GM23338 (cell line): ENCODE data around the gene NDUFB2. TPM values are rescaled to one million over a fixed set of nuclear protein-coding genes. Genes with fewer than 3 reads are reported as not detected.

Source experiments
- ATAC-seq: fragments of 200-7000 bp; cut with Tn5 transposase; 3 replicates; pipeline ENCODE4 v1.9.1; 2020
- DNase-seq: peaks from one replicate; pipeline ENCODE4 v3.0.0-alpha.2; 2015; ENCODE audit warnings: low spot score
- H2AFZ ChIP-seq: fragments of 200-600 bp; sonication (generic); 2 replicates; pipeline ENCODE4 v1.8.0; 2016; ENCODE audit warnings: antibody characterized with exemption, mild to moderate bottlenecking, moderate library complexity
- H3F3A ChIP-seq: fragments of 200-600 bp; sonication (generic); replicated peaks from 2 replicates; pipeline ENCODE4 v1.8.0; 2017; ENCODE audit warnings: antibody characterized with exemption, mixed run types, low read depth
- H3K27ac ChIP-seq: fragments of 200-600 bp; sonication (generic); 2 replicates; pipeline ENCODE4 v1.6.1; 2016; ENCODE audit warnings: low read depth
- H3K27me3 ChIP-seq: fragments of 200-600 bp; sonication (generic); 2 replicates; pipeline ENCODE4 v1.8.0; 2016; ENCODE audit warnings: mild to moderate bottlenecking, mixed run types, moderate library complexity; ENCODE audit not compliant: insufficient read depth
- H3K36me3 ChIP-seq: fragments of 200-600 bp; sonication (generic); 2 replicates; pipeline ENCODE4 v1.8.0; 2016; ENCODE audit warnings: mild to moderate bottlenecking; ENCODE audit not compliant: insufficient read depth
- H3K4me1 ChIP-seq: fragments of 200-600 bp; sonication (generic); 2 replicates; pipeline ENCODE4 v1.8.0; 2016; ENCODE audit warnings: mild to moderate bottlenecking, moderate library complexity; ENCODE audit not compliant: insufficient read depth
- H3K4me2 ChIP-seq: fragments of 200-600 bp; sonication (generic); 2 replicates; pipeline ENCODE4 v1.7.1; 2017; ENCODE audit warnings: mixed run types
- H3K4me3 ChIP-seq: fragments of 200-600 bp; sonication (generic); 2 replicates; pipeline ENCODE4 v1.6.1; 2016; ENCODE audit warnings: mixed run types
- H3K79me2 ChIP-seq: fragments of 200-600 bp; sonication (generic); replicated peaks from 2 replicates; pipeline ENCODE4 v1.8.0; 2017; ENCODE audit warnings: mild to moderate bottlenecking; ENCODE audit not compliant: insufficient read depth
- H3K9me2 ChIP-seq: fragments of 200-600 bp; sonication (generic); 2 replicates; pipeline ENCODE4 v1.8.0; 2017; ENCODE audit not compliant: insufficient read depth
- H4K20me1 ChIP-seq: fragments of 200-600 bp; sonication (generic); replicated peaks from 2 replicates; pipeline ENCODE4 v1.8.0; 2017; ENCODE audit warnings: mild to moderate bottlenecking; ENCODE audit not compliant: insufficient read depth
- H3K27ac Mint-ChIP-seq: 2 replicates; pipeline ENCODE4 v1.8.0; 2020; ENCODE audit warnings: inconsistent platforms, mild to moderate bottlenecking, moderate library complexity, mixed read lengths
- H3K27me3 Mint-ChIP-seq: 3 replicates; pipeline ENCODE4 v1.8.0; 2022; ENCODE audit warnings: low read depth, mild to moderate bottlenecking, moderate library complexity, mixed read lengths, inconsistent platforms; ENCODE audit not compliant: insufficient read depth, poor library complexity
- H3K36me3 Mint-ChIP-seq: 3 replicates; pipeline ENCODE4 v1.8.0; 2021; ENCODE audit warnings: low read depth, mild to moderate bottlenecking, inconsistent platforms, moderate library complexity, mixed read lengths
- H3K4me1 Mint-ChIP-seq: 3 replicates; pipeline ENCODE4 v1.8.0; 2020; ENCODE audit warnings: mild to moderate bottlenecking, inconsistent platforms, mixed read lengths
- H3K4me3 Mint-ChIP-seq: 3 replicates; pipeline ENCODE4 v1.8.0; 2021; ENCODE audit warnings: moderate library complexity, mild to moderate bottlenecking, inconsistent platforms, mixed read lengths
- H3K9me3 Mint-ChIP-seq: 3 replicates; pipeline ENCODE4 v1.8.0; 2020; ENCODE audit warnings: moderate library complexity, mild to moderate bottlenecking, inconsistent platforms, mixed read lengths
- CTCF ChIP-seq, 2 experiments: fragments of 200-600 bp in 1 of 2; sonication (generic) in 1 of 2; conservative IDR thresholded peaks; 2 replicates each; pipeline versions ENCODE4 v1.5.1 to v1.6.1; 2016 to 2017; ENCODE audit warnings: antibody characterized with exemption in 2 of 2, low read depth in 2 of 2, mild to moderate bottlenecking in 2 of 2, moderate library complexity in 1 of 2
- EZH2 ChIP-seq: fragments of 200-600 bp; sonication (generic); IDR thresholded peaks from one replicate; pipeline ENCODE4 v1.8.0; 2017; ENCODE audit warnings: antibody characterized with exemption, mild to moderate bottlenecking, low read depth; ENCODE audit not compliant: unreplicated experiment
- JUNB ChIP-seq: IDR thresholded peaks from one replicate; pipeline ENCODE4 v1.6.1; 2016; ENCODE audit warnings: antibody characterized with exemption; ENCODE audit not compliant: unreplicated experiment
- POLR2AphosphoS5 ChIP-seq: IDR thresholded peaks from 2 replicates; pipeline ENCODE4 v1.6.1; 2016; ENCODE audit warnings: antibody characterized with exemption, low read depth
- ZNF114 ChIP-seq: fragments of 250-450 bp; sonication (Bioruptor Pico); IDR thresholded peaks from 2 replicates; pipeline ENCODE4 v1.5.0; 2020; ENCODE audit warnings: mild to moderate bottlenecking, moderate library complexity
- ZNF331 ChIP-seq: fragments of 250-450 bp; sonication (Bioruptor Pico); IDR thresholded peaks from 2 replicates; pipeline ENCODE4 v1.5.0; 2020; ENCODE audit warnings: low read depth, mild to moderate bottlenecking, moderate library complexity
- polyA plus RNA-seq: library from polyadenylated mRNA; unstranded; fragments of >200 nt; fragmentation: Nextera tagmentation; extraction: Ambion mirVana; gene quantifications from 2 replicates; pipeline ENCODE4 v1.2.1, GENCODE V29; 2016
- total RNA-seq: library from RNA; depleted of rRNA; stranded (reverse); fragments of >200 nt; shearing (Covaris generic); gene quantifications from 2 replicates; pipeline ENCODE4 v1.2.3, GENCODE V29; 2014
- TF ChIP-seq, protein P1 (sequence below): IDR thresholded peaks from one replicate; pipeline ENCODE4 v1.6.1; 2018; ENCODE audit warnings: antibody characterized with exemption; ENCODE audit not compliant: unreplicated experiment
- TF ChIP-seq, protein P2 (sequence below): fragments of 250-450 bp; sonication (Bioruptor Pico); IDR thresholded peaks from 2 replicates; pipeline ENCODE4 v1.5.0; 2020; ENCODE audit warnings: mild to moderate bottlenecking, moderate library complexity

The NDUFB2 gene
- total and polyA plus RNA-seq, 2 experiments from 2014 or later, result 306 to 382 TPM

- TF ChIP-seq EZH2 (no peak), ZNF114 (no peak), POLR2AphosphoS5 (no peak)
Observed at GRCh38 chr7:140697447-140698143, 1.1 kb downstream of the NDUFB2 start (continued).

GRCh38 chr7:140698477-140698876 lies 2.0 kb downstream of the NDUFB2 start:
- Mint-ChIP-seq H3K9me3 (no peaks in the 10 kb centered on the region; the same call in 2 of the 3 replicates), H3K36me3 (peaks cover 8% of the 10 kb centered on the region), H3K4me1 (peaks cover 17% of the 10 kb centered on the region), H3K4me3 (peak overlapping the region; percentile 95; the same call in 2 of the 3 replicates), H3K27me3 (peaks cover 20% of the 10 kb centered on the region), H3K27ac (no peak overlapping the region)
- Histone ChIP-seq H3K27ac (no peak overlapping the region), H3K4me1 (no peaks in the 10 kb centered on the region; the same call in 1 of the 2 replicates), H4K20me1 (peaks cover 14% of the 10 kb centered on the region), H3K4me2 (0 out of 2 replicates have a peak overlapping the region, but pooled peaks have one; percentile 82), H3K36me3 (no peaks in the 10 kb centered on the region), H3K4me3 (no peak overlapping the region), H3F3A (0 out of 2 replicates have a peak, but pooled peaks cover 3% of the 10 kb centered on the region), H3K27me3 (no peaks in the 10 kb centered on the region), H3K79me2 (peaks cover 57% of the 10 kb centered on the region), H3K9me2 (no peaks in the 10 kb centered on the region), H2AFZ (no peak overlapping the region)
- ATAC-seq (no peak), DNase-seq (no peak)
- TF ChIP-seq, protein P1, sequence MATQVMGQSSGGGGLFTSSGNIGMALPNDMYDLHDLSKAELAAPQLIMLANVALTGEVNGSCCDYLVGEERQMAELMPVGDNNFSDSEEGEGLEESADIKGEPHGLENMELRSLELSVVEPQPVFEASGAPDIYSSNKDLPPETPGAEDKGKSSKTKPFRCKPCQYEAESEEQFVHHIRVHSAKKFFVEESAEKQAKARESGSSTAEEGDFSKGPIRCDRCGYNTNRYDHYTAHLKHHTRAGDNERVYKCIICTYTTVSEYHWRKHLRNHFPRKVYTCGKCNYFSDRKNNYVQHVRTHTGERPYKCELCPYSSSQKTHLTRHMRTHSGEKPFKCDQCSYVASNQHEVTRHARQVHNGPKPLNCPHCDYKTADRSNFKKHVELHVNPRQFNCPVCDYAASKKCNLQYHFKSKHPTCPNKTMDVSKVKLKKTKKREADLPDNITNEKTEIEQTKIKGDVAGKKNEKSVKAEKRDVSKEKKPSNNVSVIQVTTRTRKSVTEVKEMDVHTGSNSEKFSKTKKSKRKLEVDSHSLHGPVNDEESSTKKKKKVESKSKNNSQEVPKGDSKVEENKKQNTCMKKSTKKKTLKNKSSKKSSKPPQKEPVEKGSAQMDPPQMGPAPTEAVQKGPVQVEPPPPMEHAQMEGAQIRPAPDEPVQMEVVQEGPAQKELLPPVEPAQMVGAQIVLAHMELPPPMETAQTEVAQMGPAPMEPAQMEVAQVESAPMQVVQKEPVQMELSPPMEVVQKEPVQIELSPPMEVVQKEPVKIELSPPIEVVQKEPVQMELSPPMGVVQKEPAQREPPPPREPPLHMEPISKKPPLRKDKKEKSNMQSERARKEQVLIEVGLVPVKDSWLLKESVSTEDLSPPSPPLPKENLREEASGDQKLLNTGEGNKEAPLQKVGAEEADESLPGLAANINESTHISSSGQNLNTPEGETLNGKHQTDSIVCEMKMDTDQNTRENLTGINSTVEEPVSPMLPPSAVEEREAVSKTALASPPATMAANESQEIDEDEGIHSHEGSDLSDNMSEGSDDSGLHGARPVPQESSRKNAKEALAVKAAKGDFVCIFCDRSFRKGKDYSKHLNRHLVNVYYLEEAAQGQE, result no peak
- TF ChIP-seq CTCF (conservative IDR thresholded peaks at IDR 0.05; ENCODE audit: low read depth in 2 of 2), result no peak
- no peak for TF ChIP-seq ZNF331
- TF ChIP-seq, protein P2, sequence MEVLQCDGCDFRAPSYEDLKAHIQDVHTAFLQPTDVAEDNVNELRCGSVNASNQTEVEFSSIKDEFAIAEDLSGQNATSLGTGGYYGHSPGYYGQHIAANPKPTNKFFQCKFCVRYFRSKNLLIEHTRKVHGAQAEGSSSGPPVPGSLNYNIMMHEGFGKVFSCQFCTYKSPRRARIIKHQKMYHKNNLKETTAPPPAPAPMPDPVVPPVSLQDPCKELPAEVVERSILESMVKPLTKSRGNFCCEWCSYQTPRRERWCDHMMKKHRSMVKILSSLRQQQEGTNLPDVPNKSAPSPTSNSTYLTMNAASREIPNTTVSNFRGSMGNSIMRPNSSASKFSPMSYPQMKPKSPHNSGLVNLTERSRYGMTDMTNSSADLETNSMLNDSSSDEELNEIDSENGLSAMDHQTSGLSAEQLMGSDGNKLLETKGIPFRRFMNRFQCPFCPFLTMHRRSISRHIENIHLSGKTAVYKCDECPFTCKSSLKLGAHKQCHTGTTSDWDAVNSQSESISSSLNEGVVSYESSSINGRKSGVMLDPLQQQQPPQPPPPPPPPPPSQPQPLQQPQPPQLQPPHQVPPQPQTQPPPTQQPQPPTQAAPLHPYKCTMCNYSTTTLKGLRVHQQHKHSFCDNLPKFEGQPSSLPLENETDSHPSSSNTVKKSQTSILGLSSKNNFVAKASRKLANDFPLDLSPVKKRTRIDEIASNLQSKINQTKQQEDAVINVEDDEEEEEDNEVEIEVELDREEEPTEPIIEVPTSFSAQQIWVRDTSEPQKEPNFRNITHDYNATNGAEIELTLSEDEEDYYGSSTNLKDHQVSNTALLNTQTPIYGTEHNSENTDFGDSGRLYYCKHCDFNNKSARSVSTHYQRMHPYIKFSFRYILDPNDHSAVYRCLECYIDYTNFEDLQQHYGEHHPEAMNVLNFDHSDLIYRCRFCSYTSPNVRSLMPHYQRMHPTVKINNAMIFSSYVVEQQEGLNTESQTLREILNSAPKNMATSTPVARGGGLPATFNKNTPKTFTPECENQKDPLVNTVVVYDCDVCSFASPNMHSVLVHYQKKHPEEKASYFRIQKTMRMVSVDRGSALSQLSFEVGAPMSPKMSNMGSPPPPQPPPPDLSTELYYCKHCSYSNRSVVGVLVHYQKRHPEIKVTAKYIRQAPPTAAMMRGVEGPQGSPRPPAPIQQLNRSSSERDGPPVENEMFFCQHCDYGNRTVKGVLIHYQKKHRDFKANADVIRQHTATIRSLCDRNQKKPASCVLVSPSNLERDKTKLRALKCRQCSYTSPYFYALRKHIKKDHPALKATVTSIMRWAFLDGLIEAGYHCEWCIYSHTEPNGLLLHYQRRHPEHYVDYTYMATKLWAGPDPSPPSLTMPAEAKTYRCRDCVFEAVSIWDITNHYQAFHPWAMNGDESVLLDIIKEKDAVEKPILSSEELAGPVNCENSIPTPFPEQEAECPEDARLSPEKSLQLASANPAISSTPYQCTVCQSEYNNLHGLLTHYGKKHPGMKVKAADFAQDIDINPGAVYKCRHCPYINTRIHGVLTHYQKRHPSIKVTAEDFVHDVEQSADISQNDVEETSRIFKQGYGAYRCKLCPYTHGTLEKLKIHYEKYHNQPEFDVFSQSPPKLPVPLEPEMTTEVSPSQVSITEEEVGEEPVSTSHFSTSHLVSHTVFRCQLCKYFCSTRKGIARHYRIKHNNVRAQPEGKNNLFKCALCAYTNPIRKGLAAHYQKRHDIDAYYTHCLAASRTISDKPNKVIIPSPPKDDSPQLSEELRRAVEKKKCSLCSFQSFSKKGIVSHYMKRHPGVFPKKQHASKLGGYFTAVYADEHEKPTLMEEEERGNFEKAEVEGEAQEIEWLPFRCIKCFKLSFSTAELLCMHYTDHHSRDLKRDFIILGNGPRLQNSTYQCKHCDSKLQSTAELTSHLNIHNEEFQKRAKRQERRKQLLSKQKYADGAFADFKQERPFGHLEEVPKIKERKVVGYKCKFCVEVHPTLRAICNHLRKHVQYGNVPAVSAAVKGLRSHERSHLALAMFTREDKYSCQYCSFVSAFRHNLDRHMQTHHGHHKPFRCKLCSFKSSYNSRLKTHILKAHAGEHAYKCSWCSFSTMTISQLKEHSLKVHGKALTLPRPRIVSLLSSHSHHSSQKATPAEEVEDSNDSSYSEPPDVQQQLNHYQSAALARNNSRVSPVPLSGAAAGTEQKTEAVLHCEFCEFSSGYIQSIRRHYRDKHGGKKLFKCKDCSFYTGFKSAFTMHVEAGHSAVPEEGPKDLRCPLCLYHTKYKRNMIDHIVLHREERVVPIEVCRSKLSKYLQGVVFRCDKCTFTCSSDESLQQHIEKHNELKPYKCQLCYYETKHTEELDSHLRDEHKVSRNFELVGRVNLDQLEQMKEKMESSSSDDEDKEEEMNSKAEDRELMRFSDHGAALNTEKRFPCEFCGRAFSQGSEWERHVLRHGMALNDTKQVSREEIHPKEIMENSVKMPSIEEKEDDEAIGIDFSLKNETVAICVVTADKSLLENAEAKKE (CRISPR knock-in tag), result no peak
- no peak for TF ChIP-seq JUNB
